SU-DHL-6 (cell line): ENCODE results near the gene RAP2B.
"Not testable (repeated sequence)": the region's sequence is repeated elsewhere in the genome, so short reads cannot be mapped to it uniquely, and the experiment has no call there.

Source experiments
- H2AFZ ChIP-seq: fragments of 200-600 bp; sonication (generic); 2 replicates; pipeline ENCODE4 v1.6.1; 2014; ENCODE audit warnings: low read depth, mild to moderate bottlenecking, moderate library complexity, mixed read lengths, antibody characterized with exemption, low read length; ENCODE audit not compliant: severe bottlenecking
- H3F3A ChIP-seq: fragments of 200-600 bp; shearing (Covaris generic); 2 replicates; pipeline ENCODE4 v1.6.0; 2016; ENCODE audit warnings: antibody characterized with exemption, mild to moderate bottlenecking; ENCODE audit not compliant: insufficient read depth
- H3K27ac ChIP-seq: fragments of 200-600 bp; sonication (generic); 2 replicates; pipeline ENCODE4 v1.5.1; 2016; ENCODE audit warnings: low read depth, mild to moderate bottlenecking, low read length, moderate library complexity, mixed read lengths
- H3K27me3 ChIP-seq: fragments of 200-600 bp; sonication (generic), shearing (Covaris generic); 2 replicates; pipeline ENCODE4 v1.6.0; 2014; ENCODE audit warnings: mild to moderate bottlenecking, low read length
- H3K36me3 ChIP-seq: fragments of 200-600 bp; sonication (generic); 2 replicates; pipeline ENCODE4 v1.6.1; 2014; ENCODE audit warnings: mild to moderate bottlenecking, low read length, mixed read lengths
- H3K4me2 ChIP-seq: fragments of 300-600, 200-600 bp; shearing (Covaris generic), sonication (generic); 2 replicates; pipeline ENCODE4 v1.6.0; 2014; ENCODE audit warnings: low read length, low read depth, mild to moderate bottlenecking; ENCODE audit not compliant: poor library complexity, severe bottlenecking
- H3K4me3 ChIP-seq: fragments of 200-600 bp; sonication (generic); 2 replicates; pipeline ENCODE4 v1.5.1; 2014; ENCODE audit warnings: antibody characterized with exemption, low read length, mild to moderate bottlenecking, mixed read lengths; ENCODE audit not compliant: insufficient read depth, poor library complexity, severe bottlenecking
- H3K79me2 ChIP-seq: fragments of 200-600 bp; sonication (generic); 2 replicates; pipeline ENCODE4 v1.6.1; 2014; ENCODE audit warnings: mild to moderate bottlenecking, low read length, moderate library complexity; ENCODE audit not compliant: insufficient read depth
- H3K9ac ChIP-seq: fragments of 200-600 bp; sonication (generic); 2 replicates; pipeline ENCODE4 v1.7.0; 2014; ENCODE audit warnings: mild to moderate bottlenecking, low read length
- H3K9me2 ChIP-seq: fragments of 200-600 bp; sonication (generic); replicated peaks from 2 replicates; pipeline ENCODE4 v1.6.1; 2014; ENCODE audit warnings: low read length; ENCODE audit not compliant: insufficient read depth
- H3K9me3 ChIP-seq: fragments of 200-600 bp; sonication (generic); 2 replicates; pipeline ENCODE4 v1.6.1; 2014; ENCODE audit warnings: low read length, mixed read lengths; ENCODE audit not compliant: insufficient read depth
- H4K20me1 ChIP-seq: fragments of 200-600 bp; sonication (generic); 2 replicates; pipeline ENCODE4 v1.6.1; 2014; ENCODE audit warnings: low read depth, mild to moderate bottlenecking, antibody characterized with exemption, low read length, moderate library complexity, mixed read lengths
- CTCF ChIP-seq: fragments of 200-600 bp; sonication (generic); IDR thresholded peaks from one replicate; pipeline ENCODE4 v1.5.1; 2017; ENCODE audit warnings: antibody characterized with exemption, mild to moderate bottlenecking, low read length, moderate library complexity; ENCODE audit not compliant: insufficient read depth, poor library complexity, severe bottlenecking
- EZH2phosphoT487 ChIP-seq: fragments of 200-600 bp; sonication (generic), shearing (Covaris generic); conservative IDR thresholded peaks from 2 replicates; pipeline ENCODE4 v1.6.1; 2018; ENCODE audit warnings: mild to moderate bottlenecking, antibody characterized with exemption, low read length, moderate library complexity, mixed read lengths

RAP2B gene

GRCh38 chr3:153145454-153145853, 16.6 kb upstream of the RAP2B start:
- no peaks in the 10 kb centered on the region for H3K36me3 ChIP-seq
- H3F3A ChIP-seq = no peaks in the 10 kb centered on the region
- H3K4me2 ChIP-seq = no peak overlapping the region
- no peaks in the 10 kb centered on the region for H4K20me1 ChIP-seq
- H3K9me2 ChIP-seq = no peaks in the 10 kb centered on the region
- no peak overlapping the region for H3K4me3 ChIP-seq
- TF ChIP-seq EZH2phosphoT487 = no peak
- TF ChIP-seq CTCF = no peak
- no peak overlapping the region for H3K9ac ChIP-seq
- H3K27me3 ChIP-seq = no peaks in the 10 kb centered on the region
- no peaks in the 10 kb centered on the region for H3K79me2 ChIP-seq
- H3K27ac ChIP-seq = no peak overlapping the region
- H2AFZ ChIP-seq = no peak overlapping the region
- no peaks in the 10 kb centered on the region for H3K9me3 ChIP-seq

DNA sequence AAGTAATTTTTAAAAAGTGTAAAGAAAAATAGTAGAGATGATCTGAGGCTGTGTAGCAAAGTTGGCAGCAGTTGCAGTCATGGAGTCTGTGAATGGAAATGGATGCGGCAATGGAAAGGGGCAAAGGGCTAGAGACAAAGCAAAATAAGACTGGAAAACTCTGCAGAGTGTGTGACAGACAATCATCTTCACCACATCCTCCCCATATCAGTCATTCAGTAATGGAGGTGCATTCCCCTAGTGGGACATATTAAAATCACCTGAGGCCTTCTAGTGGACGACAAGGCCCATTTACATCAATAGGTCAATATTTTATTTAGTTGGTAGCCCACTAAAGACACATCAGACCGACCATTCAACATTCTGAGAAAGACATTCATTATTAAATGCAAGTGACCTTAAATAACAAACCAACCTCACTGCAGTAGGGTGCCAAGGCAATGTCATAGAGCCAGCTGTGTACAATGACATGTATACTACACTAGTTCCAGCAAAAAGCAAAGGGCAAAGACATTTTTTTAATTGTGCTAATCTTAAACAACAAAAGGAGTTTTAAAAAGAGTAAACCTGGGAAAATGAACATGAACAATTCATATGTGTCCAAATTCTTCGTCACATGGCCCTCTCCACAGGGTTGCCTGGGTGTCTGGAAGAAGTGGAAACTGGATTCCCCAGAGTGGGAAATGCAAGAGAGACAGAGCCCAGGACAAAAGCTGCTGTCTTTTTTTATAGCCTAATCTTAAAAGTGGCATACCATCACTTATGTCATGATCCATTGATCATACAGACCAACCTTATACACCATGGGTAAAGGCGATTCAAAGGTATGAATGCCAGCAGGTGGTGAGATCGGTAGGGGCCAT, 15.6 kb upstream of the RAP2B start:
- H3F3A ChIP-seq = no peaks in the 10 kb centered on the region
- H3K36me3 ChIP-seq = no peaks in the 10 kb centered on the region
- H3K9me3 ChIP-seq = no peaks in the 10 kb centered on the region
- H2AFZ ChIP-seq = no peak overlapping the region
- no peaks in the 10 kb centered on the region for H3K9me2 ChIP-seq
- TF ChIP-seq EZH2phosphoT487 (no peak), CTCF (no peak)
- H3K27me3 ChIP-seq = no peaks in the 10 kb centered on the region
- H4K20me1 ChIP-seq = no peaks in the 10 kb centered on the region
- H3K4me3 ChIP-seq = no peak overlapping the region
- no peaks in the 10 kb centered on the region for H3K79me2 ChIP-seq
- H3K27ac ChIP-seq = no peak overlapping the region
- no peak overlapping the region for H3K4me2 ChIP-seq
- H3K9ac ChIP-seq = no peak overlapping the region

- Histone ChIP-seq H4K20me1 (no peaks in the 10 kb centered on the region), H3K4me3 (no peak overlapping the region), H3K79me2 (no peaks in the 10 kb centered on the region), H3K27ac (no peak overlapping the region), H3K9me2 (no peaks in the 10 kb centered on the region), H2AFZ (no peak overlapping the region), H3K36me3 (no peaks in the 10 kb centered on the region), H3K9ac (no peak overlapping the region), H3K9me3 (no peaks in the 10 kb centered on the region), H3F3A (no peaks in the 10 kb centered on the region), H3K27me3 (no peaks in the 10 kb centered on the region), H3K4me2 (no peak overlapping the region)
- TF ChIP-seq EZH2phosphoT487 = no peak
- TF ChIP-seq CTCF = no peak
Observed at GRCh38 chr3:153150991-153151390, 11.0 kb upstream of the RAP2B start.

GRCh38 chr3:153155786-153156185, 6.2 kb upstream of the RAP2B start:
- not testable (repeated sequence) for H3K4me2 ChIP-seq, H3K4me3 ChIP-seq, H3K27ac ChIP-seq, H4K20me1 ChIP-seq, H3K36me3 ChIP-seq, H3K9ac ChIP-seq, H3F3A ChIP-seq, H3K27me3 ChIP-seq, H2AFZ ChIP-seq, H3K79me2 ChIP-seq, H3K9me3 ChIP-seq, H3K9me2 ChIP-seq
